OCI-LY3 (cell line): ENCODE results near the gene ALDH3B2.
"Not testable (repeated sequence)": the region's sequence is repeated elsewhere in the genome, so short reads cannot be mapped to it uniquely, and the experiment has no call there.

Experiments
- H2AFZ ChIP-seq: fragments of 200-600, 300-600 bp; shearing (Covaris generic); 2 replicates; pipeline ENCODE4 v1.6.0; 2014; ENCODE audit warnings: antibody characterized with exemption, low read depth, low read length
- H3K27ac ChIP-seq: fragments of 200-600, 300-600 bp; sonication (generic); 2 replicates; pipeline ENCODE4 v1.5.1; 2014; ENCODE audit warnings: mild to moderate bottlenecking, low read length, moderate library complexity, mixed read lengths
- H3K27me3 ChIP-seq: fragments of 200-600, 300-600 bp; sonication (generic); 2 replicates; pipeline ENCODE4 v1.6.1; 2014; ENCODE audit warnings: low read depth, low read length, mixed read lengths
- H3K36me3 ChIP-seq: fragments of 200-600, 300-600 bp; sonication (generic); replicated peaks from 2 replicates; pipeline ENCODE3; 2014; ENCODE audit warnings: low read depth, low read length, mixed read lengths
- H3K4me1 ChIP-seq: fragments of 300-600, 200-600 bp; sonication (generic); 2 replicates; pipeline ENCODE4 v1.6.1; 2014; ENCODE audit warnings: low read length, mixed read lengths
- H3K4me2 ChIP-seq: fragments of 200-600, 300-600 bp; sonication (generic); 2 replicates; pipeline ENCODE4 v1.6.1; 2014; ENCODE audit warnings: low read length, mixed read lengths
- H3K4me3 ChIP-seq: fragments of 300-600, 200-600 bp; sonication (generic); 2 replicates; pipeline ENCODE4 v1.5.1; 2014; ENCODE audit warnings: antibody characterized with exemption, mild to moderate bottlenecking, low read length, moderate library complexity
- H3K79me2 ChIP-seq: fragments of 300-600, 200-600 bp; shearing (Covaris generic); 2 replicates; pipeline ENCODE4 v1.6.1; 2014; ENCODE audit warnings: mild to moderate bottlenecking, low read length, mixed read lengths
- H3K9ac ChIP-seq: fragments of 300-600, 200-600 bp; shearing (Covaris generic); 2 replicates; pipeline ENCODE4 v1.6.0; 2014; ENCODE audit warnings: mild to moderate bottlenecking, low read length, moderate library complexity
- H3K9me3 ChIP-seq: fragments of 200-600, 300-600 bp; shearing (Covaris generic); 2 replicates; pipeline ENCODE4 v1.6.1; 2014; ENCODE audit warnings: low read length, mixed read lengths; ENCODE audit not compliant: insufficient read depth
- H4K20me1 ChIP-seq: fragments of 200-600, 300-600 bp; sonication (generic); 2 replicates; pipeline ENCODE4 v1.6.1; 2016; ENCODE audit warnings: low read length, mixed read lengths; ENCODE audit not compliant: insufficient read depth
- EZH2phosphoT487 ChIP-seq: fragments of 200-600 bp; shearing (Covaris generic); IDR thresholded peaks from 2 replicates; pipeline ENCODE4 v1.6.1; 2018; ENCODE audit warnings: antibody characterized with exemption, mixed run types, low read depth
- TF ChIP-seq, protein P1 (sequence below): fragments of 200-600, 300-600 bp; sonication (generic); IDR thresholded peaks from 2 replicates; pipeline ENCODE4 v1.5.1; 2014; ENCODE audit warnings: antibody characterized with exemption, low read length, low read depth

ALDH3B2 gene

DNA sequence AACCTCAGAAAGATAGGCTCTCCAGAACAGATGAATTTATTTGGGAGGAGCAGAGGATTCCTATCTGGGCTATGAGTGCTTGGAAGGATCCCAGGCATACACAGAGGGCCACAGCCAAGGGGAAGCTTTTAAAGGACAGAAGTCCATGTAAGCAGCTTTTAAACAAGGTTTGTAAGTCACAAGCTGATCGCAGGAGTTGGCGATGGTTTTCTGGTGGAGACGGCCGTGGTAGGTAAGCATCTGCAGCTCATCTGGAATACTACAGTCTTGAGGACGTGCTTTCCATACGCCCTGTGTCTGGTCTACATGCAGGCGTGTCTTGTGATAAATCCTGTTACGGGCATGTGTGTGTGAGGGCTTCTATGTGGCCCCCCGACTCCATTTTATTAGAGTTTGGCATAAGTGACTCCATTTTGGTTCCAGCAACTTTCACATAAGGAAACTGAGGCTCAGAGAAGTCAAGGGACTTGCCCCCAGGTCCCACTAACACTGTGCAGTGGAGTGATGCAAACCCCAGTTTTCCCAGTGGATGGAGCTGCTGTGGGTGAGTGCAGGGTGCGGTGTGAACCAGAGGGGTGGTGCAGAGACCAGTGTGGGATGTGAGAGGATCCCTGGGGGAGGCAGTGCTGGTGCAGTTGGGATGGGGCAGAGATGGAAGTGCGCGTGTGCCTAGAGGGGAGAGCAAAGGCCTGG, 12.1 kb downstream of the ALDH3B2 start:
- Histone ChIP-seq H2AFZ (no peak overlapping the region), H3K4me3 (no peak overlapping the region), H3K4me2 (no peak overlapping the region), H3K79me2 (no peaks in the 10 kb centered on the region), H4K20me1 (no peaks in the 10 kb centered on the region), H3K4me1 (peaks cover 14% of the 10 kb centered on the region), H3K27me3 (peaks cover 31% of the 10 kb centered on the region), H3K9me3 (peaks cover 6% of the 10 kb centered on the region), H3K27ac (no peak overlapping the region), H3K36me3 (peaks cover 4% of the 10 kb centered on the region), H3K9ac (no peak overlapping the region)
- TF ChIP-seq, protein P1, sequence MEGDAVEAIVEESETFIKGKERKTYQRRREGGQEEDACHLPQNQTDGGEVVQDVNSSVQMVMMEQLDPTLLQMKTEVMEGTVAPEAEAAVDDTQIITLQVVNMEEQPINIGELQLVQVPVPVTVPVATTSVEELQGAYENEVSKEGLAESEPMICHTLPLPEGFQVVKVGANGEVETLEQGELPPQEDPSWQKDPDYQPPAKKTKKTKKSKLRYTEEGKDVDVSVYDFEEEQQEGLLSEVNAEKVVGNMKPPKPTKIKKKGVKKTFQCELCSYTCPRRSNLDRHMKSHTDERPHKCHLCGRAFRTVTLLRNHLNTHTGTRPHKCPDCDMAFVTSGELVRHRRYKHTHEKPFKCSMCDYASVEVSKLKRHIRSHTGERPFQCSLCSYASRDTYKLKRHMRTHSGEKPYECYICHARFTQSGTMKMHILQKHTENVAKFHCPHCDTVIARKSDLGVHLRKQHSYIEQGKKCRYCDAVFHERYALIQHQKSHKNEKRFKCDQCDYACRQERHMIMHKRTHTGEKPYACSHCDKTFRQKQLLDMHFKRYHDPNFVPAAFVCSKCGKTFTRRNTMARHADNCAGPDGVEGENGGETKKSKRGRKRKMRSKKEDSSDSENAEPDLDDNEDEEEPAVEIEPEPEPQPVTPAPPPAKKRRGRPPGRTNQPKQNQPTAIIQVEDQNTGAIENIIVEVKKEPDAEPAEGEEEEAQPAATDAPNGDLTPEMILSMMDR: no peak
- no peak for TF ChIP-seq EZH2phosphoT487

GRCh38 chr11:67660752-67661151, 13.7 kb downstream of the ALDH3B2 start:
- H4K20me1 ChIP-seq, H2AFZ ChIP-seq, H3K4me3 ChIP-seq, H3K9ac ChIP-seq, H3K79me2 ChIP-seq, H3K36me3 ChIP-seq, H3K27ac ChIP-seq, H3K4me2 ChIP-seq: not testable (repeated sequence)
- H3K27me3 ChIP-seq: peaks cover 25% of the 10 kb centered on the region
- peaks cover 21% of the 10 kb centered on the region for H3K9me3 ChIP-seq
- peaks cover 11% of the 10 kb centered on the region for H3K4me1 ChIP-seq

DNA sequence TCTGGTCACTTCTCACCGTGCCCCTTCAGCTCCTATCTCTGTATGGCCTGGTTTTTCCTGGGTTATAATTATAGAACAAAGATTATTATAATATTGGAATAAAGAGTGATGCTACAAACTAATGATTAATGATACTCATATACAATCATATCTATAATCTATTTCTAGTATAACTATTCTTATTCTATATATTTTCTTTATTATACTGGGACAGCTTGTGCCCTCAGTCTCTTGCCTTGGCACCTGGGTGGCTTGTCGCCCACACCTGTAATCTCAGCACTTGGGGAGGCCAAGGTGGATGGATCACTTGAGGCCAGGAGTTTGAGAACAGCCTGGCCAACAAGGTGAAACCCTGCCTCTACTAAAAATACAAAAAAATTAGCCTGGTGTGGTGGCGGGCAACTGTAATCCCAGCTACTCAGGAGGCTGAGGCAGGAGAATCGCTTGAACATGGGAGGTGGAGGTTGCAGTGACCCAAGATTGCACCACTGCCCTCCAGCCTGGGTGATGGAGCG, 14.7 kb downstream of the ALDH3B2 start:
- H3K4me2 ChIP-seq, H4K20me1 ChIP-seq, H3K9ac ChIP-seq, H3K36me3 ChIP-seq, H3K79me2 ChIP-seq, H2AFZ ChIP-seq, H3K4me3 ChIP-seq, H3K27ac ChIP-seq: not testable (repeated sequence)
- Histone ChIP-seq H3K4me1 (peaks cover 11% of the 10 kb centered on the region), H3K9me3 (peaks cover 26% of the 10 kb centered on the region), H3K27me3 (peaks cover 24% of the 10 kb centered on the region)

- Histone ChIP-seq H3K27me3 (peaks cover 25% of the 10 kb centered on the region), H3K27ac (no peak overlapping the region), H3K4me3 (no peak overlapping the region), H4K20me1 (no peaks in the 10 kb centered on the region), H2AFZ (no peak overlapping the region), H3K9ac (no peak overlapping the region), H3K4me2 (no peak overlapping the region), H3K9me3 (peaks cover 26% of the 10 kb centered on the region), H3K36me3 (peaks cover 4% of the 10 kb centered on the region), H3K4me1 (peaks cover 11% of the 10 kb centered on the region), H3K79me2 (no peaks in the 10 kb centered on the region)
- no peak for TF ChIP-seq EZH2phosphoT487
- TF ChIP-seq, protein P1: no peak
These were observed 17.1 kb downstream of the ALDH3B2 start for GRCh38 chr11:67657300-67657699.

DNA sequence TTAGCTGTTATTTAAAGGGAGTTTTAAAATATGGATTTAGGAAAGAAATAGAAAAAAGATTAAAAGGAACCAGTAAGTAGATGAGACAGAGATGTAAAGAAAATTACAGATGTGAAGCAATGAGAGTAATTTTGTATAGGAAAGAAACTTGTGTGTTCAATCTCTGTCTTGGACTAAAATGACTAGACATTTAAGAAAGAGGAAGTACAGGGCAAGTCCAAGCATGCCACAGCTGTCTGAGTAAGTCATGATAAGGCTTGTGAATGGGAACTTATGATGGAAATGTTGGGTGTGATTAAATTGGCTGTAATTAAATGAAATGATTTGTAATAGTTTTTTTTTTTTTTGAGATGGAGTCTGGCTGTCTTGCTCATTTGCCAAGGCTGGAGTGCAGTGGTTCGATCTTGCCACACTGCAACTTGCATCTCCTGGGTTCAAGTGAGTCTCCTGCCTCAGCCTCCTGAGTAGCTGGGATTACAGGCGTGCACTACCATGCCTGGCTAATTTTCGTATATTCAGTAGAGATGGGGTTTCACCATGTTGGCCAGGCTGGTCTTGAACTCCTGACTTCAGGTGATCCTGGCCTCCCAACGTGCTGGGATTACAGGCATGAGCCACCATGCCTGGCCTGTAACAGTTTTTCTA, 18.0 kb downstream of the ALDH3B2 start:
- peaks cover 26% of the 10 kb centered on the region for H3K9me3 ChIP-seq
- peaks cover 17% of the 10 kb centered on the region for H3K27me3 ChIP-seq
- no peak overlapping the region for H3K4me3 ChIP-seq

More for the DNA sequence above, 18.0 kb downstream of the ALDH3B2 start:
- H3K9ac ChIP-seq: no peak overlapping the region
- peaks cover 11% of the 10 kb centered on the region for H3K4me1 ChIP-seq
- H3K27ac ChIP-seq: no peak overlapping the region
- no peak overlapping the region for H2AFZ ChIP-seq
- H4K20me1 ChIP-seq: no peaks in the 10 kb centered on the region
- TF ChIP-seq, protein P1: no peak
- no peak for TF ChIP-seq EZH2phosphoT487
- peaks cover 4% of the 10 kb centered on the region for H3K36me3 ChIP-seq
- H3K79me2 ChIP-seq: no peaks in the 10 kb centered on the region
- no peak overlapping the region for H3K4me2 ChIP-seq
